HEK293T (cell line): Measurements from ENCODE around the gene SYNE2.

Experiments
- BHLHE40 ChIP-seq: fragments of 450-650 bp; IDR thresholded peaks from 2 replicates; pipeline ENCODE4 v1.6.1; 2016; ENCODE audit warnings: mild to moderate bottlenecking, moderate library complexity, borderline replicate concordance
- CTBP1 ChIP-seq: fragments of 450-650 bp; IDR thresholded peaks from 2 replicates; pipeline ENCODE4 v1.6.1; 2016; ENCODE audit warnings: borderline replicate concordance
- ELF4 ChIP-seq: fragments of 450-650 bp; IDR thresholded peaks from 2 replicates; pipeline ENCODE4 v1.6.1; 2017; ENCODE audit warnings: antibody characterized with exemption
- FOXA1 ChIP-seq: fragments of 450-650 bp; IDR thresholded peaks from 2 replicates; pipeline ENCODE4 v1.6.1; 2016; ENCODE audit warnings: mild to moderate bottlenecking
- FOXK2 ChIP-seq: fragments of 450-650 bp; IDR thresholded peaks from 2 replicates; pipeline ENCODE4 v1.6.1; 2016; ENCODE audit warnings: mild to moderate bottlenecking
- FOXM1 ChIP-seq: fragments of 450-650 bp; IDR thresholded peaks from 2 replicates; pipeline ENCODE4 v1.6.1; 2017; ENCODE audit warnings: mild to moderate bottlenecking, borderline replicate concordance
- HDGF ChIP-seq: fragments of 450-650 bp; IDR thresholded peaks from 2 replicates; pipeline ENCODE4 v1.6.1; 2017; ENCODE audit warnings: antibody characterized with exemption, borderline replicate concordance
- NFRKB ChIP-seq: fragments of 450-650 bp; IDR thresholded peaks from 2 replicates; pipeline ENCODE4 v1.6.1; 2016; ENCODE audit warnings: mild to moderate bottlenecking, moderate library complexity
- SP1 ChIP-seq: fragments of 450-650 bp; IDR thresholded peaks from 2 replicates; pipeline ENCODE4 v1.6.1; 2017
- SUZ12 ChIP-seq: fragments of 450-650 bp; IDR thresholded peaks from 2 replicates; pipeline ENCODE4 v1.6.1; 2016; ENCODE audit warnings: mild to moderate bottlenecking
- TARDBP ChIP-seq: fragments of 450-650 bp; IDR thresholded peaks from 2 replicates; pipeline ENCODE4 v1.6.1; 2016
- ZNF384 ChIP-seq: fragments of 450-650 bp; IDR thresholded peaks from 2 replicates; pipeline ENCODE4 v1.6.1; 2016

GRCh38 chr14:64008016-64008415 lies 155.2 kb downstream of the SYNE2 start:
- TF ChIP-seq ELF4 (no peak), SP1 (no peak), TARDBP (no peak), HDGF (no peak), NFRKB (no peak), FOXM1 (no peak), CTBP1 (no peak), SUZ12 (no peak), BHLHE40 (no peak), FOXA1 (no peak), FOXK2 (no peak), ZNF384 (no peak)
